Lower leg skin (tissue), 3 donors: Measurements from ENCODE around the gene CCDC71.

ENCODE experiments used
- POLR2A ChIP-seq, 2 donors: fragments of 450-650 bp; IDR thresholded peaks; one replicate each; pipeline ENCODE4 v1.6.1; 2016 to 2017; ENCODE audit warnings: antibody characterized with exemption in 2 of 2, mild to moderate bottlenecking in 1 of 2, moderate library complexity in 1 of 2
- TF ChIP-seq, protein P1 (sequence below), 3 donors: fragments of 450-650 bp; IDR thresholded peaks; one replicate each; pipeline ENCODE4 v1.5.1; 2016; ENCODE audit warnings: antibody characterized with exemption in 3 of 3, mild to moderate bottlenecking in 3 of 3, moderate library complexity in 2 of 3

DNA sequence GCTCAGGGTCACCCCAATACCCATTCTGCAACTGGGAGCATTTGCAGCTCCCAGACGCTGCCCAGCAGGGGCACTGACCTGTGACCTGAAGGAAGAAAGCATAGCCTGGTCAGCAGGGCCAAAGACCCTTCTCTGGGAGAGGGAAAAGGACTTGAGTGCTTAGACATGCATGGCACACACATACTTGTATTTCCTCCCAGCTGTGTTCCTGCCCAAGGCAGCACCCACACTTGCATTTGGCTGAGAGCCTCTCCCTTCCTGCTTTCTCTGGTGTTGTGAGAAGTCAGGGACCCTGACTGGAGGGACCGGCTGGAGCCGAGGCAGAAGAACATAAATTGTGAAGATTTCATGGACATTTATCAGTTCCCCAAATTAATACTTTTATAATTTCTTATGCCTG is 26.1 kb downstream of the CCDC71 start:
- TF ChIP-seq, protein P1, sequence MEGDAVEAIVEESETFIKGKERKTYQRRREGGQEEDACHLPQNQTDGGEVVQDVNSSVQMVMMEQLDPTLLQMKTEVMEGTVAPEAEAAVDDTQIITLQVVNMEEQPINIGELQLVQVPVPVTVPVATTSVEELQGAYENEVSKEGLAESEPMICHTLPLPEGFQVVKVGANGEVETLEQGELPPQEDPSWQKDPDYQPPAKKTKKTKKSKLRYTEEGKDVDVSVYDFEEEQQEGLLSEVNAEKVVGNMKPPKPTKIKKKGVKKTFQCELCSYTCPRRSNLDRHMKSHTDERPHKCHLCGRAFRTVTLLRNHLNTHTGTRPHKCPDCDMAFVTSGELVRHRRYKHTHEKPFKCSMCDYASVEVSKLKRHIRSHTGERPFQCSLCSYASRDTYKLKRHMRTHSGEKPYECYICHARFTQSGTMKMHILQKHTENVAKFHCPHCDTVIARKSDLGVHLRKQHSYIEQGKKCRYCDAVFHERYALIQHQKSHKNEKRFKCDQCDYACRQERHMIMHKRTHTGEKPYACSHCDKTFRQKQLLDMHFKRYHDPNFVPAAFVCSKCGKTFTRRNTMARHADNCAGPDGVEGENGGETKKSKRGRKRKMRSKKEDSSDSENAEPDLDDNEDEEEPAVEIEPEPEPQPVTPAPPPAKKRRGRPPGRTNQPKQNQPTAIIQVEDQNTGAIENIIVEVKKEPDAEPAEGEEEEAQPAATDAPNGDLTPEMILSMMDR (IDR thresholded peaks at IDR 0.05) = no peak
- no peak for TF ChIP-seq POLR2A (IDR thresholded peaks at IDR 0.05)
